Activated CD8-positive, alpha-beta T cell treated with anti-CD3 and anti-CD28 coated beads for 36 hours (primary cell): ENCODE measurements around the gene RTP5. TPM values are rescaled to one million over a fixed set of nuclear protein-coding genes. Genes with fewer than 3 reads are reported as not detected.
A peak's percentile ranks its signal among the peaks of the same experiment; 100 is the strongest.

Experiments
- ATAC-seq: fragments of 200-7000 bp; cut with Tn5 transposase; one replicate; pipeline ENCODE4 v1.10.0; 2021; ENCODE audit warnings: mild to moderate bottlenecking, moderate library complexity
- CTCF ChIA-PET: fragments of 350-600 bp; sonication (Branson Sonifier 250); formaldehyde crosslinking; loops from one replicate; lab custom pipeline; 2021; ENCODE audit warnings: antibody characterized with exemption; lab: Charles Lee
- POLR2A ChIA-PET: fragments of 350-600 bp; sonication (Branson Sonifier 250); formaldehyde crosslinking; loops from one replicate; lab custom pipeline; 2021; ENCODE audit warnings: antibody characterized with exemption; lab: Charles Lee
- DNase-seq: peaks from one replicate; pipeline ENCODE4 v3.0.0-alpha.2; 2020
- H3K27ac Mint-ChIP-seq: one replicate; pipeline ENCODE4 v1.8.0; 2021; ENCODE audit warnings: mild to moderate bottlenecking, mixed read lengths
- H3K27me3 Mint-ChIP-seq: one replicate; pipeline ENCODE4 v1.8.0; 2021; ENCODE audit warnings: mixed read lengths
- H3K36me3 Mint-ChIP-seq: one replicate; pipeline ENCODE4 v1.8.0; 2021; ENCODE audit warnings: low read depth, mixed read lengths
- H3K4me1 Mint-ChIP-seq: one replicate; pipeline ENCODE4 v1.8.0; 2021; ENCODE audit warnings: low read depth, mixed read lengths
- H3K4me3 Mint-ChIP-seq: one replicate; pipeline ENCODE4 v1.8.0; 2021; ENCODE audit warnings: mild to moderate bottlenecking, moderate library complexity, mixed read lengths
- H3K9me3 Mint-ChIP-seq: one replicate; pipeline ENCODE4 v1.8.0; 2021; ENCODE audit warnings: mixed read lengths
- intact Hi-C: fragments of 100-400 bp; cut with micrococcal nuclease; formaldehyde crosslinking; loops from one replicate; pipeline ENCODE4 v1.10.0; 2022
- total RNA-seq, 2 experiments: library from RNA; stranded (reverse); gene quantifications; one replicate each; pipeline ENCODE4 v1.2.3, GENCODE V29; 2021
- TF ChIP-seq, protein P1 (sequence below): fragments of 200-600 bp; IDR thresholded peaks from one replicate; pipeline ENCODE4 v1.8.0; 2022; ENCODE audit warnings: antibody characterized with exemption, mild to moderate bottlenecking

RTP5 gene
- total RNA-seq, 2 experiments from 2014 or later: 0.22 to 0.29 TPM

DNA sequence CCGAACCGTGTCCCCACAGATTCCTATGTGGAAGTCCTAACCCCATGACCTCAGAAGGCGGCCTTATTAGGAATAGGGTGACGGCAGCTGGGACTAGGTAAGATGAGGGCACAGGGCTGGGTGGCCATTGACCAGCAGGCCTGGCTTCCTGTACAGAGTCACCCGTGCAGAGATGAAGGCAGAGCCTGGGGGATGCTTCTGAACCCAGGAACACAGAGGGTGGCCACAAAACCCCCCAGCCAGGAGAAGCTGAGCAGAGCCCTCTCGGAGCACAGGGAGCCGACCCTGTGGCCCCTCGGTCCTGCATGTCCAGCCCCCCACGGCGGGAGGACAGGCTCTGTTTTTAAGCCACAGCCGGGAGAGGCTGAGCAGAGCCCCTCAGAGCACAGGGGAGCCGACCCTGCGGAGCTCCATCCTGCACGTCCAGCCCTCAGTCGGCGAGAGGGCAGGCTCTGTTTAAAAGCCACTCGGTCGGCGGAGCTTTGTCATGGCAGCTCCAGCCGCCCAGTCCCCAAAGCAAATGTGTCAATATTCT, 13.6 kb upstream of the RTP5 start:
- Mint-ChIP-seq H3K9me3 (no peaks in the 10 kb centered on the region), H3K36me3 (peaks cover 2% of the 10 kb centered on the region), H3K27ac (no peak overlapping the region), H3K27me3 (no peaks in the 10 kb centered on the region), H3K4me3 (peak overlapping the region; percentile 82), H3K4me1 (peaks cover 29% of the 10 kb centered on the region)
- CTCF ChIA-PET: no interaction called here
- TF ChIP-seq, protein P1, sequence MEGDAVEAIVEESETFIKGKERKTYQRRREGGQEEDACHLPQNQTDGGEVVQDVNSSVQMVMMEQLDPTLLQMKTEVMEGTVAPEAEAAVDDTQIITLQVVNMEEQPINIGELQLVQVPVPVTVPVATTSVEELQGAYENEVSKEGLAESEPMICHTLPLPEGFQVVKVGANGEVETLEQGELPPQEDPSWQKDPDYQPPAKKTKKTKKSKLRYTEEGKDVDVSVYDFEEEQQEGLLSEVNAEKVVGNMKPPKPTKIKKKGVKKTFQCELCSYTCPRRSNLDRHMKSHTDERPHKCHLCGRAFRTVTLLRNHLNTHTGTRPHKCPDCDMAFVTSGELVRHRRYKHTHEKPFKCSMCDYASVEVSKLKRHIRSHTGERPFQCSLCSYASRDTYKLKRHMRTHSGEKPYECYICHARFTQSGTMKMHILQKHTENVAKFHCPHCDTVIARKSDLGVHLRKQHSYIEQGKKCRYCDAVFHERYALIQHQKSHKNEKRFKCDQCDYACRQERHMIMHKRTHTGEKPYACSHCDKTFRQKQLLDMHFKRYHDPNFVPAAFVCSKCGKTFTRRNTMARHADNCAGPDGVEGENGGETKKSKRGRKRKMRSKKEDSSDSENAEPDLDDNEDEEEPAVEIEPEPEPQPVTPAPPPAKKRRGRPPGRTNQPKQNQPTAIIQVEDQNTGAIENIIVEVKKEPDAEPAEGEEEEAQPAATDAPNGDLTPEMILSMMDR: no peak
- DNase-seq (no peak), ATAC-seq (no peak)
- POLR2A ChIA-PET: no interaction called here
- intact Hi-C loops: no loop called here

DNA sequence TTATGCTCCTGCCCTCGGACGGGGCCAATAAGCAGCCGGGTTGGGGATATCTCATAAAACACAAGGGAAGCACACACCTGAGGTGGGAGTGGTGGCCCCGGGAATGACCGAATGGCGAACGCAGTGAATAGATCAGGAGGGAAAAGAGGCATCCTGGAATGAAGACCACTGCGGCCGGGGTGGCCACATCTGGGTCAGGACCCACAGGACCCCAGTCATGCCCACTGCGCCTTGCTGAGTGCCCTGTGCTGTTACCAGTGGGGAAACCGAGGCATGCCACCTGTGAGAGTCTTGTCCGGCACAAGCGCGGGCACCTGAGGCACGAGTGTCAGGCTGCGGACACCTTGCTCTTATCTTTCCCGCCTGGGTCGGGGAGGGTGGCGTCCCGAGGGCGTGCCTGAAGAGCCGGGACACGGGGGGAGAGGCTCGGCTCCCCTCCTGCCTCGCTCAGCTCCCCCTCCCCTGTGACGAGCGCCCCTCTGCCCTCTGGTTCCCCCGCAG, 12.4 kb upstream of the RTP5 start:
- no peaks in the 10 kb centered on the region for H3K9me3 Mint-ChIP-seq
- H3K4me1 Mint-ChIP-seq: peaks cover 40% of the 10 kb centered on the region
- peaks cover 5% of the 10 kb centered on the region for H3K27me3 Mint-ChIP-seq
- H3K4me3 Mint-ChIP-seq: peak overlapping the region; percentile 82
- DNase-seq: peak; percentile 1
- intact Hi-C loops: no loop called here
- H3K36me3 Mint-ChIP-seq: peaks cover 3% of the 10 kb centered on the region
- CTCF ChIA-PET: no interaction called here
- H3K27ac Mint-ChIP-seq: peak overlapping the region; percentile 25
- TF ChIP-seq, protein P1: no peak
- no peak for ATAC-seq
- POLR2A ChIA-PET: interaction anchor here (0.6 to 1.0 kb wide), 2 partner anchors 25 to 117 kb away, joined by 3 read pairs; no protein-coding TSS in a partner anchor

GRCh38 chr2:241857572-241858121, 11.9 kb upstream of the RTP5 start:
- peak; percentile 1 for DNase-seq
- TF ChIP-seq, protein P1: no peak
- H3K4me3 Mint-ChIP-seq: peak overlapping the region; percentile 82
- ChIA-PET POLR2A (interaction anchor here (1.0 to 1.3 kb wide), 2 partner anchors 12 to 132 kb away, joined by 3 read pairs; no protein-coding TSS in a partner anchor), CTCF (interaction anchor here (1.2 kb wide), 1 partner anchor 170 kb away, joined by 4 read pairs; the partner anchor contains the start of gene DTYMK)
- peaks cover 5% of the 10 kb centered on the region for H3K27me3 Mint-ChIP-seq
- H3K36me3 Mint-ChIP-seq: peaks cover 3% of the 10 kb centered on the region
- H3K4me1 Mint-ChIP-seq: peaks cover 44% of the 10 kb centered on the region
- no peak for ATAC-seq
- H3K9me3 Mint-ChIP-seq: no peaks in the 10 kb centered on the region
- intact Hi-C loops: no loop called here
- H3K27ac Mint-ChIP-seq: peak overlapping the region; percentile 78

DNA sequence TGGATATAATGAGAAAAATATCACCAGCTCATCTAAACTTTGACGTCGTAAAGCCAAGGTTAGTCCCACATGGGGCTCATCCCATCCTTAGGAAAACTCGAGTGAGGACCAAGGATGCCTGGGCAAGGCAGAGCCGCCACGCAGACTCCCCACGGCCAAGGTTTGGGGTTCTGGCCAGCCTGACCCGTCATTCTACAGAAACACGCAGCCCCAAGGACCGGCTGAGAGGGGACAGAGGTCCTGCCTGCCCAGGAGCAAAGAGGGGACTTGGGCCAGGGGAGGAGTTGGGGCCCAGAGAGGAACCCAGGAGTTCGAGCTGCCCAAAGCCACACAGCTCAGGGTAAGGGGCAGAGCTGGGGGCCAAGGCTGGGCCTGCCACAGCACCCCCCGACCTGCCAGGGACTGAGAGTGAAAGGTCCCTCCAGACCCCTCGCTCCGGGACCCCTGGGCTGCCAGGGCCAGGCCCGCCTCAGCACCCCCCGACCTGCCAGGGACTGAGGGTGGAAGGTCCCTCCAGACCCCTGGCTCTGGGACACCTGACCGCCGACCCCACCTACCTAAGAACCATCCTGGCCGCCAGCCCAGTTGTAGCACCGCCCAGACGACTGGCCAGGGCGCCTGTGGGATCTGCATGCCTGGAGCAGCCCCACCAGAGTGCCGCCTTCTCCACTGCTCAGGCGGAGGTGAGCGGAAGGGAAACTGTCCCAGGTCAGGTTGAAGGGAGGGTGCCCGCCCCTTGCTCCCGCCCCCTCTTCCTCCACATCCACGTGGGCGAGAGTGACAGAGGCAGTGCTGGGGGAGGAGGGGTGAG, 11.1 kb upstream of the RTP5 start, which contains the start of gene PDCD1:
Gene PDCD1 (minus strand): TSS at position 689 of the 811 bp plus-strand sequence. CDS start 56 bp downstream, at position 633.
- H3K27ac Mint-ChIP-seq: peak within 1 kb of the TSS; percentile 92
- CTCF ChIA-PET: interaction anchor here (1.2 kb wide), 1 partner anchor 171 kb away, joined by 4 read pairs; the partner anchor contains the start of gene DTYMK
- H3K36me3 Mint-ChIP-seq: peaks cover 3% of the 10 kb centered on the region
- H3K4me1 Mint-ChIP-seq: peaks cover 52% of the 10 kb centered on the region
- intact Hi-C loops: no loop called here
- DNase-seq (peak; percentile 89), ATAC-seq (peak; percentile 59)
- TF ChIP-seq, protein P1: no peak
- no peaks in the 10 kb centered on the region for H3K9me3 Mint-ChIP-seq
- POLR2A ChIA-PET: interaction anchor here (1.0 to 3.0 kb wide), 4 partner anchors 10 to 133 kb away, joined by 3 to 12 read pairs (median 6); no protein-coding TSS in a partner anchor
- H3K4me3 Mint-ChIP-seq: peak within 1 kb of the TSS; percentile 82
- peaks cover 5% of the 10 kb centered on the region for H3K27me3 Mint-ChIP-seq
